Measurements from ENCODE around the gene FRMD4A. TPM values are rescaled to one million over a fixed set of nuclear protein-coding genes. Genes with fewer than 3 reads are reported as not detected.

FRMD4A gene
- total RNA-seq, 1 experiment from 2014 or later: 60.8 TPM

DNA sequence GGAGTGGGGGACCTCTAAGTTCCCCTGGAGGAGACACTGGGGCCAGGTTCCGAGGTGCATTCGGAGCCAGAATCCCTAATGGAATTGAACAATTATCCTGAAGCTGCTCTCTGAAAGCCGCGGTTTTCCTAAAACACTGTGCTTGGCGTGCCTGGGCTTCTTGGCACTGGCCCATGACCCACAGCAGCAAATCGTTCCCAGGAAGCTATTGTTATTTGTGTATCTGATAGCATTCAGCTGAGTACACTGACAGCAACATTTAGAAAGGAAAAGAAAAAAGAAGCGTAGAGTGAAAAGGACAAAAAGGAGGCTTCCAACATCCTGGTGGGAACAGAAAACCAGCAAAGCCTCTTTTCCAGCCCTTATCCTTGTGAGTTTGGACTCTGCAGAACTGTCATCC lies 339.8 kb downstream of the FRMD4A start:
- DNase-seq (ENCODE audit: low read depth): no peak

GRCh38 chr10:13990392-13990805 lies 340.3 kb downstream of the FRMD4A start:
- peak; percentile 36 for DNase-seq (ENCODE audit: low read depth)

- no peak for DNase-seq (ENCODE audit: low read depth)
Measured at GRCh38 chr10:13989616-13990015, 341.1 kb downstream of the FRMD4A start.

DNA sequence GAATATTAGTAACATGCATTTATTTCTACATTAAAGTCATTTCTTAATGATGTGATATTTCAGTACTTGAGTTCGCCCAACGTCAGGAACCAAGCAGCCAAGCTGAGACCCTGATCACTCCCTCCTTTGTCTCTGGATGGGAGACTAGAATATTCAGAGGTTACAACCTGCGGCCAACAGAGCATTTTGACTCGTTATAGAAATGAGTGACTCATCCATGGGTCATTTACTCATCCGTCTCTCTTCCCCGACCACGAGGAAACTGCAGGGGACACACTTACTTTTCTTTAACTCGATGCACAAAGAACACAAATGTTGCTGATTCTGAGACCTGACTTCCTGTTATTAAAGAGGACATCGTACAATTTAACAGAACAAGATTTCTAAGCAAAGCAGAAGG lies 343.3 kb downstream of the FRMD4A start:
- DNase-seq (ENCODE audit: low read depth): peak; percentile 97

GRCh38 chr10:13984647-13985155 lies 346.0 kb downstream of the FRMD4A start:
- peak; percentile 98 for DNase-seq (ENCODE audit: low read depth)

GRCh38 chr10:13983035-13983434 lies 347.7 kb downstream of the FRMD4A start:
- no peak for DNase-seq (ENCODE audit: low read depth)

GRCh38 chr10:13978533-13979115 lies 352.1 kb downstream of the FRMD4A start:
- DNase-seq (ENCODE audit: low read depth): peak; percentile 73

- no peak for DNase-seq (ENCODE audit: low read depth)
Measured at GRCh38 chr10:13977861-13978532, 352.7 kb downstream of the FRMD4A start.

GRCh38 chr10:13973742-13974141 lies 357.0 kb downstream of the FRMD4A start:
- no peak for DNase-seq (ENCODE audit: low read depth)

DNA sequence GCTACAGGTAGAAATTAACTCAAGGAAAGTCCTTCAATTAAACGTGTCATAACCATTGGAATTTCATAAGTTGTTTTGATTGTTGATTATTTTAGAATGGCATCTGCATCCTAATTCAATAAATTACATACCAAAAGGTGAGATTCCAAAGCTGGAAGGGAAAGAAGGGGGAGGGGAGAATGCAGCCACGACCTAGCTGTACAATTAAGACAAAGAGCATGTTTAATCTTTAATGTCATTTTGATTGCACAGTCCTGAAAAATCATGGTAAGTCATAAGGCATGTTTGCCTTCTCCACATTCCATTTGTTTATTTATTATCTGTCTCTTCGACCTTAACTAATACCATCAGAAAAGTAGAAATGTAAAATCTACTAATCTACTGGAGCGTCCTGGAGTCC lies 358.1 kb downstream of the FRMD4A start:
- no peak for DNase-seq (ENCODE audit: low read depth)

DNA sequence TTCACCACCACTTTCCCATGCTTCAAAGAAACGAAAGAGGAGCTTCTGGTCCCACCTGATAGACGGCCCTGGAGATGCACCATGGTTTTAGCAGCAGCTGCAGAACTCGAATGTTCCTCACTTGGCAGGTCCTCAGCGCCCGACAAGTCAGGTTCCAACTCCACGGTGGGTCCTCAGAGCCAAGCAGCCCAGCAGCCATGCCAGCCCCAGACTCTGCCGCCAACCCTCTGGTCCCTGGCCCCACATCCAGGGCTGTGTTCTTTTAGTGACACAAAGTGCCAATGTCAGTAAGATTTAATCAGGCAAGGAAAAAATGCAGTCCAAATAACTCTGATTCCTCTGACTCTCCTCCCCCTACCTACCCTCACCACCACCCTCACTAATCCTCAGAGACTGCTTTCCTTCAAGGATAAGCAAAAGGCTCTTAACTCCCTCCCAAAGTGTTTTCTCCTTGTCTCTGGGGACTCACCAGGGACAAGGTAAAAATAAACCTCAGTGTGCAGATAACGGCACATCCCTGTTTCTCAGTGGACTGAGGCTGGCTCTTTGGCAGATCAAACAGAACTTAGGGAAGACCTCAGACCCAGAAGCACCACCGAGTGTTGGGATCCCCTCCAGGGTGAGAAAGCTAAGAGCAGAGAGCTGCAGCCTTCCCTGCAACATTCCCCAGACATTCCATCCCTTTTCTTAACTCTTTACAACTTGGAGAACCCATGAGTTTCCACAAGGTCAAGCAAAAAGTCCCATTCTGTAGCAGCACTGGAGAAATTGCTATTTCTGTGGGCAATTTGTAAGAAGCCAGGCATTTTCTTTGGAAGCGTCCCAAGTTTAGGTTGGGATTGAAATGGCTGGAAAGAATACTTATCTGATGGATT lies 358.9 kb downstream of the FRMD4A start:
- peak; percentile 35 for DNase-seq (ENCODE audit: low read depth)

- DNase-seq (ENCODE audit: low read depth): no peak
Measured at GRCh38 chr10:13970957-13971353, 359.8 kb downstream of the FRMD4A start.

DNA sequence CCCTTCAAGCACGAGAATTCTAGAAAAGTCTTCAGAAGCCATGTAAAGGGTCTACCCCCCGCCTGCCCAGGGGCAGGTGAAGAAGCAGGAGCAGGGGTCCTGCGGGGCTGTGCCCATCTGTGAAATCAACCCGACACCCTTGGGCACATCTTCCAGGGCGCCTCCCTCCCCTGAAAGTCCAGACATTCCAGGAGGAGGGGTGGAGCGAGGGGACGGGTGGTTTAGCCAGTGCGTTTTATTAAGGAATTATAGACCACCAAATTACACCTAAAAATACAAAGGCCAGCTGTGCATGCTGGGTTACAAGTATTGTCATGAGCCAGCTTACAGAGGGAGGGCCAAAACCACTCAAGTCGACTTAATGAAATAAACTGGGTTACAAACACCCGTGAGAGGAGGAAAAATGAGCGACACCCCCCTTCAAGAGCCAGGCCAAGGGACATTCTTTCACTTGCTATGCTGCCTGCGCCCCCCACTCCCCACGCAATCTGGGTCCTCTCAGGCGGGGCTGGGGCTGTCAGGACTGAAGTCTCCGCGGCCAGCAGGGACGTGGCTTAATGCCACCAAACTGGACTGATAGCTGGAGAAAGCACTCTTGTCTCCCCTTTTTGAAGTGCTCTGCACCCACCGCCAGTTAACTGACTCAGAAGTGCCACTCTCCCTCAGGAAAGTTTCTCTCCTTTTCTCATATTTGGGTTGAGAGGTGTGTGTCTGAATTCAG lies 360.3 kb downstream of the FRMD4A start:
- DNase-seq (ENCODE audit: low read depth): no peak

DNA sequence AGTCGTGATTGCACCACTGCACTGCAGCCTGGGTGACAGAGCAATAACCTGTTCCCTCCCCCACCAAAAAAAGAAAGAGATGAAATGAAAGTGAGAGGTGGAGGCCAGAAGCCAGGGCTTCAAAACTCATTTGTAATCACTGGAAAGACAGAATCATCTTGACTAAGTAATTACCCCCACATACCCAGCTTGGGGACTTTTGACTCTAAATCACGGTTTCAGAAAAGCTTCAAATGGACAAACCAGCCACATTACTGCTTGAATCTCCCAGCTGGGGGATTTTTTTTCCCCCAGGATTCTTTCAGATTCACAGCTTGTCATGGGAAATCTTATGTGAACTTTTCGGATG lies 361.0 kb downstream of the FRMD4A start:
- DNase-seq (ENCODE audit: low read depth): no peak

DNA sequence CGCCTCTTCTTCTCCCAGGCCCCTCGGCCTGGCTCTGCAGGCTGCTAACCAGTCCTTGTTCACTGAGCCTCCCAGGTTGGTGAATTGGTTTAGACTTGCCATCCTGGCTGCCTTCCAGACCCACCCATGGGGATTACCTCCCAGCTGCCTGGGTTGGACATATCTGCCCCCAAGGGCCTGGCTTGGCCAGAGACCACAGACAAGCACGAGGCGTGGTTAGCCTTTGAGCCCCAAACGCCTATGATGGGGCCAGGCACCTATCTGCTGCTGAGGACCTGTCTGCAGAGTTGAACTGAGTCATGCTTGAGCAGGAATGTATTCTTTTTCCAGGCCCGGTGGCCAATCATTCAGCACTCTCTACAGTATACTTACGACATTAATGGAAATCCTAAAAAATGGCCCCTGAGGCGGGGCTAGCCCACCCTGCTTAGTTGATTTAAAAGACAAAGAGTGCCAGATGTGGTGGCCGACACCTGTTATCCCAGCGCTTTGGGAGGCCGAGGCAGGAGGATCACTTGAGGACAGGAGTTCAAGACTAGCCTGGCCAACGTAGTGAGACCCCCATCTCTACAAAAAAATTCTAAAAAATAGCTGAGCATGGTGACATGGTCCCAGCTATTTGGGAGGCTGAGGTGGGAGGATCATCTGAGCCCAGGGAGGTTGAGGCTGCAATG lies 361.5 kb downstream of the FRMD4A start:
- no peak for DNase-seq (ENCODE audit: low read depth)

GRCh38 chr10:13961853-13962252 lies 368.9 kb downstream of the FRMD4A start:
- DNase-seq (ENCODE audit: low read depth): no peak

- peak; percentile 94 for DNase-seq (ENCODE audit: low read depth)
Measured at GRCh38 chr10:13961097-13961496, 369.6 kb downstream of the FRMD4A start.

- no peak for DNase-seq (ENCODE audit: low read depth)
Measured at GRCh38 chr10:13960603-13961002, 370.1 kb downstream of the FRMD4A start.

- DNase-seq (ENCODE audit: low read depth): no peak
Measured at GRCh38 chr10:13959443-13960359, 371.0 kb downstream of the FRMD4A start.

GRCh38 chr10:13957856-13958255 lies 372.9 kb downstream of the FRMD4A start:
- no peak for DNase-seq (ENCODE audit: low read depth)
